HTR-8/SVneo (cell line): ENCODE results near the gene STRA6.

ENCODE experiments used
- DNase-seq: peaks from one replicate; pipeline ENCODE4 v3.0.0; 2011; ENCODE audit warnings: low spot score, mixed read lengths; ENCODE audit not compliant: insufficient read length
- FAIRE-seq: peaks from 2 replicates; lab custom pipeline; 2011; peaks lifted over from hg19 to GRCh38; lab: Jason Lieb, UNC

Gene STRA6

GRCh38 chr15:74208901-74209559, 6.4 kb upstream of the STRA6 start:
- FAIRE-seq = no peak
- peak; percentile 69 for DNase-seq

GRCh38 chr15:74208496-74208895, 5.9 kb upstream of the STRA6 start:
- FAIRE-seq = no peak
- no peak for DNase-seq

GRCh38 chr15:74207652-74208440, 5.3 kb upstream of the STRA6 start:
- FAIRE-seq (no peak), DNase-seq (no peak)

- FAIRE-seq = no peak
Observed at GRCh38 chr15:74206801-74207281, 4.3 kb upstream of the STRA6 start.

GRCh38 chr15:74205582-74205947, 3.0 kb upstream of the STRA6 start:
- DNase-seq (no peak), FAIRE-seq (no peak)

More at GRCh38 chr15:74206801-74207281, 4.3 kb upstream of the STRA6 start:
- no peak for DNase-seq

- peak; percentile 72 for DNase-seq
- FAIRE-seq = no peak
Observed at GRCh38 chr15:74203914-74204431, 1.4 kb upstream of the STRA6 start.

GRCh38 chr15:74201710-74202420, 722 bp downstream of the STRA6 start:
- DNase-seq (no peak), FAIRE-seq (no peak)

GRCh38 chr15:74200871-74201419, 1.6 kb downstream of the STRA6 start:
- DNase-seq (no peak), FAIRE-seq (no peak)

- peak; percentile 49 for FAIRE-seq
Observed at GRCh38 chr15:74200412-74200815, 2.2 kb downstream of the STRA6 start.

GRCh38 chr15:74199297-74199652, 3.3 kb downstream of the STRA6 start:
- no peak for FAIRE-seq
- DNase-seq = no peak

More at GRCh38 chr15:74200412-74200815, 2.2 kb downstream of the STRA6 start:
- peak; percentile 76 for DNase-seq

GRCh38 chr15:74197176-74197965, 5.2 kb downstream of the STRA6 start:
- FAIRE-seq = no peak
- DNase-seq = no peak

- DNase-seq (peak; percentile 83), FAIRE-seq (no peak)
Observed at GRCh38 chr15:74196175-74196574, 6.4 kb downstream of the STRA6 start.

- FAIRE-seq (peak; percentile 44), DNase-seq (no peak)
Observed at GRCh38 chr15:74194572-74195559, 7.7 kb downstream of the STRA6 start.

GRCh38 chr15:74193905-74194304, 8.7 kb downstream of the STRA6 start:
- DNase-seq (no peak), FAIRE-seq (no peak)

- DNase-seq (no peak), FAIRE-seq (peak; percentile 9)
Observed at GRCh38 chr15:74193299-74193718, 9.3 kb downstream of the STRA6 start.

GRCh38 chr15:74192751-74193150, 9.8 kb downstream of the STRA6 start:
- FAIRE-seq (no peak), DNase-seq (no peak)

GRCh38 chr15:74191798-74192197, 10.8 kb downstream of the STRA6 start:
- DNase-seq = no peak
- FAIRE-seq = no peak

- no peak for DNase-seq
- no peak for FAIRE-seq
Observed at GRCh38 chr15:74188216-74188615, 14.4 kb downstream of the STRA6 start.
